ENCODE measurements around the gene IL22RA1. TPM values are rescaled to one million over a fixed set of nuclear protein-coding genes. Genes with fewer than 3 reads are reported as not detected.

Gene IL22RA1
- total RNA-seq, 1 experiment from 2014 or later, result 0.13 TPM

DNA sequence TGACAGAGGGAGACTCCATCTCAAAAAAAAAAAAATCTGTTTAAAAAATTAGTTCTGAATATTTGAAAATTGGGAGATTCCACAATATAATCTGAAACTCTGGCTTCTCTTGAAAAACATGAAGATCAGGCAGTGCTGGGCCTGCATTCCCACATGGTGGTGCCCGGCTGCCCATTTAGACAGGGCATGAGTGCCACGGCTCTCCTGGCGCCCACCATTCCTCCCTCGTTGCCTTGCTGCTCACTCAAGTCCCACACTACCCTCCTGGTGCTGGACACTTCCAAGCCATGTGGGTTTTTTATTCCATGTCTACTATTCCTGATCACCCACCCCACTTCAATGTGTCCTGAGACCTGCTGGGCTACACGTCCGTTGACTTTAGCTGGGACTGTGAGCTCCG is 20.2 kb downstream of the IL22RA1 start:
- Histone ChIP-seq H2BK120ac (ENCODE audit: low read depth, low read length, poor library complexity, severe bottlenecking) (no peak overlapping the region), H3K56ac (ENCODE audit: insufficient read length, low read depth, low read length) (no peak overlapping the region), H3T11ph (ENCODE audit: low read length) (no peak overlapping the region), H4K8ac (replicated peaks; ENCODE audit: insufficient read length, low read depth, low read length) (no peak overlapping the region), H3K9me3 (ENCODE audit: control insufficient read depth, low read depth, low read length) (no peaks in the 10 kb centered on the region), H3K4me2 (ENCODE audit: insufficient read depth, insufficient read length, low read length) (no peak overlapping the region), H3K4me1 (ENCODE audit: insufficient read depth, low read length) (no peaks in the 10 kb centered on the region), H2BK5ac (ENCODE audit: insufficient read length, low read length) (no peak overlapping the region), H3K9ac (ENCODE audit: extremely low read depth, insufficient read length, low read length) (no peak overlapping the region), H3K14ac (ENCODE audit: insufficient read depth, low read length) (no peak overlapping the region), H2BK12ac (ENCODE audit: insufficient read length, low read depth, low read length) (no peak overlapping the region), H3K27ac (ENCODE audit: insufficient read length, low read depth, low read length) (no peak overlapping the region), H3K23me2 (ENCODE audit: insufficient read length, low read depth, low read length, poor library complexity, severe bottlenecking) (no peaks in the 10 kb centered on the region), H3K4ac (ENCODE audit: low read depth, low read length) (no peak overlapping the region), H4K91ac (ENCODE audit: insufficient read length, low read depth, low read length) (no peak overlapping the region), H2AK5ac (ENCODE audit: insufficient read length, low read length) (no peak overlapping the region), H4K5ac (ENCODE audit: insufficient read length, low read depth, low read length) (no peak overlapping the region), H3K18ac (ENCODE audit: insufficient read length, low read depth, low read length) (no peak overlapping the region), H3K79me1 (ENCODE audit: insufficient read depth, low read depth, low read length, poor library complexity, severe bottlenecking) (no peaks in the 10 kb centered on the region), H2BK20ac (ENCODE audit: low read depth, low read length, poor library complexity, severe bottlenecking) (no peak overlapping the region), H3K79me2 (ENCODE audit: insufficient read depth, low read length) (no peaks in the 10 kb centered on the region), H3K27me3 (ENCODE audit: insufficient read depth, low read length) (no peaks in the 10 kb centered on the region), H2BK15ac (ENCODE audit: low read depth, low read length) (no peak overlapping the region), H2AFZ (ENCODE audit: low read length) (no peak overlapping the region), H3K23ac (ENCODE audit: insufficient read length, low read depth, low read length) (no peak overlapping the region), H4K20me1 (ENCODE audit: control insufficient read depth, insufficient read depth, insufficient read length) (no peaks in the 10 kb centered on the region)
- no peaks in the 10 kb centered on the region; the same call in 1 of the 2 replicates for H3K27me3 Mint-ChIP-seq (ENCODE audit: low read depth)
- TF ChIP-seq, protein P1, sequence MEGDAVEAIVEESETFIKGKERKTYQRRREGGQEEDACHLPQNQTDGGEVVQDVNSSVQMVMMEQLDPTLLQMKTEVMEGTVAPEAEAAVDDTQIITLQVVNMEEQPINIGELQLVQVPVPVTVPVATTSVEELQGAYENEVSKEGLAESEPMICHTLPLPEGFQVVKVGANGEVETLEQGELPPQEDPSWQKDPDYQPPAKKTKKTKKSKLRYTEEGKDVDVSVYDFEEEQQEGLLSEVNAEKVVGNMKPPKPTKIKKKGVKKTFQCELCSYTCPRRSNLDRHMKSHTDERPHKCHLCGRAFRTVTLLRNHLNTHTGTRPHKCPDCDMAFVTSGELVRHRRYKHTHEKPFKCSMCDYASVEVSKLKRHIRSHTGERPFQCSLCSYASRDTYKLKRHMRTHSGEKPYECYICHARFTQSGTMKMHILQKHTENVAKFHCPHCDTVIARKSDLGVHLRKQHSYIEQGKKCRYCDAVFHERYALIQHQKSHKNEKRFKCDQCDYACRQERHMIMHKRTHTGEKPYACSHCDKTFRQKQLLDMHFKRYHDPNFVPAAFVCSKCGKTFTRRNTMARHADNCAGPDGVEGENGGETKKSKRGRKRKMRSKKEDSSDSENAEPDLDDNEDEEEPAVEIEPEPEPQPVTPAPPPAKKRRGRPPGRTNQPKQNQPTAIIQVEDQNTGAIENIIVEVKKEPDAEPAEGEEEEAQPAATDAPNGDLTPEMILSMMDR (conservative IDR thresholded peaks at IDR 0.05), result no peak
- H3K27ac Mint-ChIP-seq, result no peak overlapping the region
- H3K9me3 Mint-ChIP-seq, result no peaks in the 10 kb centered on the region
- DNase-seq, result no peak
- no peak overlapping the region for H3K4me3 Mint-ChIP-seq
- no peaks in the 10 kb centered on the region for H3K36me3 Mint-ChIP-seq (ENCODE audit: insufficient read depth in 1 of 3, low read depth in 3 of 3)
- no CpG with 5 or more reads among the region's 7 CpGs for WGBS (ENCODE audit: extremely low coverage, insufficient read length, low lambda C conversion rate)
- H3K4me1 Mint-ChIP-seq, result peaks cover 5 to 9% of the 10 kb centered on the region in 2 experiments; a peak in 3 of 4 replicates

Measured in H9 (cell line).